HepG2 (cell line): ENCODE data around the gene ACTN4. TPM values are rescaled to one million over a fixed set of nuclear protein-coding genes. Genes with fewer than 3 reads are reported as not detected.

Experiments
- ARNTL ChIP-seq: sonication (generic); formaldehyde crosslinking; IDR thresholded peaks from 2 replicates; pipeline ENCODE4 v1.4.0; 2020; ENCODE audit warnings: mild to moderate bottlenecking, missing genetic modification reagents
- ETV5 ChIP-seq: IDR thresholded peaks from 2 replicates; pipeline ENCODE4 v1.6.1; 2018; ENCODE audit warnings: missing biosample characterization, missing genetic modification reagents, inconsistent platforms, borderline replicate concordance
- HDAC1 ChIP-seq: sonication (generic); formaldehyde crosslinking; IDR thresholded peaks from 2 replicates; pipeline ENCODE4 v1.5.1; 2020; ENCODE audit warnings: mild to moderate bottlenecking, missing genetic modification reagents
- HNF1B ChIP-seq: sonication (generic); formaldehyde crosslinking; IDR thresholded peaks from 2 replicates; pipeline ENCODE4 v1.5.1; 2020; ENCODE audit warnings: mild to moderate bottlenecking, moderate library complexity, missing genetic modification reagents
- HNF4G ChIP-seq, 2 experiments: sonication (generic) in 1 of 2; formaldehyde crosslinking in 1 of 2; IDR thresholded peaks; 2 replicates each; pipeline versions ENCODE4 v1.4.0 to v1.6.1; 2011 to 2020; ENCODE audit warnings: borderline replicate concordance in 2 of 2, low read depth in 2 of 2, mild to moderate bottlenecking in 2 of 2, low read length in 1 of 2, missing genetic modification reagents in 1 of 2, moderate library complexity in 1 of 2
- HOXA5 ChIP-seq: sonication (generic); formaldehyde crosslinking; IDR thresholded peaks from 2 replicates; pipeline ENCODE4 v1.4.0; 2020; ENCODE audit warnings: missing genetic modification reagents
- KDM4B ChIP-seq: sonication (generic); formaldehyde crosslinking; IDR thresholded peaks from 2 replicates; pipeline ENCODE4 v1.4.0; 2020; ENCODE audit warnings: missing genetic modification reagents
- LCORL ChIP-seq, 2 experiments: fragments of 450-650 bp in 1 of 2; sonication (generic) in 1 of 2; formaldehyde crosslinking in 1 of 2; IDR thresholded peaks; 2 replicates each; pipeline versions ENCODE4 v1.5.0 to v1.6.1; 2017 to 2020; ENCODE audit warnings: antibody characterized with exemption in 1 of 2, missing genetic modification reagents in 1 of 2
- MIXL1 ChIP-seq: IDR thresholded peaks from 2 replicates; pipeline ENCODE4 v1.6.1; 2016
- SAP130 ChIP-seq: IDR thresholded peaks from 2 replicates; pipeline ENCODE4 v1.6.1; 2016; ENCODE audit warnings: low read depth
- SIX4 ChIP-seq: sonication (generic); formaldehyde crosslinking; IDR thresholded peaks from 2 replicates; pipeline ENCODE4 v1.4.0; 2020; ENCODE audit warnings: missing genetic modification reagents
- ZBTB10 ChIP-seq: sonication (generic); formaldehyde crosslinking; IDR thresholded peaks from 2 replicates; pipeline ENCODE4 v1.4.0; 2020; ENCODE audit warnings: missing genetic modification reagents, borderline replicate concordance
- ZFX ChIP-seq: sonication (generic); formaldehyde crosslinking; IDR thresholded peaks from 2 replicates; pipeline ENCODE4 v1.4.0; 2020; ENCODE audit warnings: mild to moderate bottlenecking, low read depth, missing genetic modification reagents, moderate library complexity
- ZNF883 ChIP-seq: sonication (generic); formaldehyde crosslinking; IDR thresholded peaks from 2 replicates; pipeline ENCODE4 v1.5.1; 2020; ENCODE audit warnings: mild to moderate bottlenecking, missing genetic modification reagents; ENCODE audit errors: not compliant biosample characterization
- ZSCAN29 ChIP-seq: sonication (generic); formaldehyde crosslinking; conservative IDR thresholded peaks from 2 replicates; pipeline ENCODE4 v1.4.0; 2020; ENCODE audit warnings: mild to moderate bottlenecking, missing genetic modification reagents
- polyA plus RNA-seq, 8 experiments: library from polyadenylated mRNA; depleted of rRNA in 3 of 8; stranded (reverse) in 7 of 8; unstranded in 1 of 8; fragments of >200 nt; fragmentation: Illumina TruSeq in 4 of 8; extraction: Trizol in 4 of 8; gene quantifications; 2 replicates each; pipeline versions ENCODE4 v1.2.1 to v1.2.3, GENCODE V29; 2011 to 2016; ENCODE audit warnings: low read depth in 4 of 8, missing spikeins in 1 of 8, mixed read lengths in 1 of 8; ENCODE audit not compliant: insufficient read depth in 1 of 8
- total RNA-seq, 5 experiments: library from RNA; depleted of rRNA; stranded (reverse); fragments of >200 nt; fragmentation: Illumina TruSeq; extraction: Trizol; gene quantifications; 2 replicates each; pipeline ENCODE4 v1.2.3, GENCODE V29; 2016; ENCODE audit warnings: low read depth in 1 of 5
- TF ChIP-seq, protein P1 (sequence below): sonication (generic); formaldehyde crosslinking; IDR thresholded peaks from 2 replicates; pipeline ENCODE4 v1.5.0; 2020; ENCODE audit warnings: mild to moderate bottlenecking, missing genetic modification reagents
- TF ChIP-seq, protein P2 (sequence below): sonication (generic); formaldehyde crosslinking; IDR thresholded peaks from 2 replicates; pipeline ENCODE4 v1.4.0; 2020; ENCODE audit warnings: missing genetic modification reagents
- TF ChIP-seq, protein P3 (sequence below): sonication (generic); formaldehyde crosslinking; IDR thresholded peaks from 2 replicates; pipeline ENCODE4 v1.5.0; 2020; ENCODE audit warnings: missing genetic modification reagents

Gene ACTN4
- total and polyA plus RNA-seq, 2 of the 13 experiments (the other 11 are each of a cell fraction or from before 2014, with no cell fraction given) = 171 to 192 TPM

DNA sequence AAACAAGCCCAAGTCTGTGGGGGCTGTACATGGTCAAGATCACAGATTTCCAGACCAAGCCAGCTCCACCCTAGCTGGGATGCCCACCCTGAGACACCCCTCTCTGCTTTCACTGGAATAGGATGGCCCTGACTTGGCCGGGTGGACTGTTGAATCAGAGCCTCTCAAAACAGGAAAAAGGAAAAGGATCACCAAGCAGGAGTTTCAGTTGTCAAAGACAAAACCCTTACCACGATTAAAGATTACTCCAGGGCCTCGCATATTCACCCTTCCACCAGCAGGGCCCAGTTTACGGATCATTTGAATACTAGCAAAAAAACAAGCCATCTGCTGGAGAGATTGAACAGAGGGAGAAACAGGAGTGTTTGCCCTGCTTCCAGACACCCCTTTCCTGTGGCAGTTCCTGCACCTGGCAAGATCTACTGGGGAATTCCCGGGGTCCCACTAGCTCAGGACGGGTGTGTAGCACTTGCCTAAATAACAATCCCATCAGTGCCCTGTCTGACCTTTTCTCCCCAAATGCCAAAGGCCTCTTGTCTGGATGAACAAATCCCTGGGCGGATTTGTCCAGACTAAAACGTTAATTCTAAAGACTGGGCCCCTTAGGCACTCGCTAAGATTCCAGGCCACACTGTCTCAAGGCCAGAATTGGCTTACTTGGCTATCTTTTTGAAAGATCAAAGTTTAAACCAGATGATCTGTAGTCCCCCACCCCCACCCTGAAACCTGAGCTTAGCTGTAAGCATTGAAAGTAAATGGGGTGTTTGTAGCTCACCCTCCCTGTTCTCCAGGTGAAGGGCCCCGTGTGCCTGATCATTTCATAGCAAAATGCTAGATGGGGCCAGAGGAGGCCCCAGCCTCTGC, 38.4 kb downstream of the ACTN4 start (continued):
- TF ChIP-seq HNF1B (CRISPR knock-in tag) (peak; percentile 42; the same call in 1 of the 2 replicates), ARNTL (CRISPR knock-in tag) (0 out of 2 replicates have a peak, but pooled peaks have one; percentile 64), SAP130 (CRISPR knock-in tag) (peak; percentile 48), ZSCAN29 (CRISPR knock-in tag) (0 out of 2 replicates have a peak, but pooled peaks have one; percentile 35), HOXA5 (CRISPR knock-in tag) (0 out of 2 replicates have a peak, but pooled peaks have one; percentile 42), KDM4B (CRISPR knock-in tag) (0 out of 2 replicates have a peak, but pooled peaks have one; percentile 5), ZFX (peak; percentile 38; the same call in 1 of the 2 replicates), HDAC1 (CRISPR knock-in tag) (peak; percentile 27; the same call in 1 of the 2 replicates), ETV5 (CRISPR knock-in tag) (no peak), SIX4 (CRISPR knock-in tag) (peak; percentile 96), HNF4G (IDR thresholded peaks at IDR 0.05; ENCODE audit: borderline replicate concordance, low read depth, low read length) (peak; percentile 61; the same call in 1 of the 2 replicates), HNF4G (CRISPR knock-in tag; IDR thresholded peaks at IDR 0.05; ENCODE audit: borderline replicate concordance, low read depth) (no peak), ZBTB10 (CRISPR knock-in tag) (peak; percentile 62; the same call in 1 of the 2 replicates), LCORL (IDR thresholded peaks at IDR 0.05) (no peak), LCORL (CRISPR knock-in tag; IDR thresholded peaks at IDR 0.05) (peak; percentile 52), MIXL1 (CRISPR knock-in tag) (peak; percentile 46; the same call in 1 of the 2 replicates), ZNF883 (CRISPR knock-in tag) (no peak)
- TF ChIP-seq, protein P1, sequence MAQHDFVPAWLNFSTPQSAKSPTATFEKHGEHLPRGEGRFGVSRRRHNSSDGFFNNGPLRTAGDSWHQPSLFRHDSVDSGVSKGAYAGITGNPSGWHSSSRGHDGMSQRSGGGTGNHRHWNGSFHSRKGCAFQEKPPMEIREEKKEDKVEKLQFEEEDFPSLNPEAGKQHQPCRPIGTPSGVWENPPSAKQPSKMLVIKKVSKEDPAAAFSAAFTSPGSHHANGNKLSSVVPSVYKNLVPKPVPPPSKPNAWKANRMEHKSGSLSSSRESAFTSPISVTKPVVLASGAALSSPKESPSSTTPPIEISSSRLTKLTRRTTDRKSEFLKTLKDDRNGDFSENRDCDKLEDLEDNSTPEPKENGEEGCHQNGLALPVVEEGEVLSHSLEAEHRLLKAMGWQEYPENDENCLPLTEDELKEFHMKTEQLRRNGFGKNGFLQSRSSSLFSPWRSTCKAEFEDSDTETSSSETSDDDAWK (CRISPR knock-in tag) = no peak
- TF ChIP-seq, protein P2, sequence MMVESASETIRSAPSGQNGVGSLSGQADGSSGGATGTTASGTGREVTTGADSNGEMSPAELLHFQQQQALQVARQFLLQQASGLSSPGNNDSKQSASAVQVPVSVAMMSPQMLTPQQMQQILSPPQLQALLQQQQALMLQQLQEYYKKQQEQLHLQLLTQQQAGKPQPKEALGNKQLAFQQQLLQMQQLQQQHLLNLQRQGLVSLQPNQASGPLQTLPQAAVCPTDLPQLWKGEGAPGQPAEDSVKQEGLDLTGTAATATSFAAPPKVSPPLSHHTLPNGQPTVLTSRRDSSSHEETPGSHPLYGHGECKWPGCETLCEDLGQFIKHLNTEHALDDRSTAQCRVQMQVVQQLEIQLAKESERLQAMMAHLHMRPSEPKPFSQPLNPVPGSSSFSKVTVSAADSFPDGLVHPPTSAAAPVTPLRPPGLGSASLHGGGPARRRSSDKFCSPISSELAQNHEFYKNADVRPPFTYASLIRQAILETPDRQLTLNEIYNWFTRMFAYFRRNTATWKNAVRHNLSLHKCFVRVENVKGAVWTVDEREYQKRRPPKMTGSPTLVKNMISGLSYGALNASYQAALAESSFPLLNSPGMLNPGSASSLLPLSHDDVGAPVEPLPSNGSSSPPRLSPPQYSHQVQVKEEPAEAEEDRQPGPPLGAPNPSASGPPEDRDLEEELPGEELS (CRISPR knock-in tag) = 0 out of 2 replicates have a peak, but pooled peaks have one; percentile 28
- TF ChIP-seq, protein P3, sequence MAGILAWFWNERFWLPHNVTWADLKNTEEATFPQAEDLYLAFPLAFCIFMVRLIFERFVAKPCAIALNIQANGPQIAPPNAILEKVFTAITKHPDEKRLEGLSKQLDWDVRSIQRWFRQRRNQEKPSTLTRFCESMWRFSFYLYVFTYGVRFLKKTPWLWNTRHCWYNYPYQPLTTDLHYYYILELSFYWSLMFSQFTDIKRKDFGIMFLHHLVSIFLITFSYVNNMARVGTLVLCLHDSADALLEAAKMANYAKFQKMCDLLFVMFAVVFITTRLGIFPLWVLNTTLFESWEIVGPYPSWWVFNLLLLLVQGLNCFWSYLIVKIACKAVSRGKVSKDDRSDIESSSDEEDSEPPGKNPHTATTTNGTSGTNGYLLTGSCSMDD (CRISPR knock-in tag) = no peak
